Upper lobe of left lung (tissue), 6 donors: ENCODE measurements around the gene DLX3. TPM values are rescaled to one million over a fixed set of nuclear protein-coding genes. Genes with fewer than 3 reads are reported as not detected.
A peak's percentile ranks its signal among the peaks of the same experiment; 100 is the strongest.

Experiments
- ATAC-seq, 2 donors: fragments of 200-7000 bp; cut with Tn5 transposase; one replicate each; pipeline ENCODE4 v1.9.1; 2022; ENCODE audit warnings: mild to moderate bottlenecking in 2 of 2, moderate library complexity in 2 of 2; ENCODE audit not compliant: low FRiP score in 2 of 2
- DNase-seq, 2 donors: peaks; one replicate each; pipeline ENCODE4 v3.0.0-alpha.2; 2019 to 2020
- H3K27ac ChIP-seq, 4 donors: fragments of 200-600 bp; sonication (generic); one replicate each; pipeline ENCODE4 v1.5.1; 2016 to 2019
- H3K27me3 ChIP-seq, 4 donors: fragments of 200-600 bp; sonication (generic); one replicate each; pipeline ENCODE4 v1.5.1; 2017 to 2019
- H3K36me3 ChIP-seq, 4 donors: fragments of 200-600 bp; sonication (generic); one replicate each; pipeline ENCODE4 v1.5.1; 2016 to 2019
- H3K4me1 ChIP-seq, 4 donors: fragments of 200-600 bp; sonication (generic); one replicate each; pipeline ENCODE4 v1.5.1; 2018 to 2019
- H3K4me3 ChIP-seq, 4 donors: fragments of 200-600 bp; sonication (generic); one replicate each; pipeline ENCODE4 v1.5.1; 2017 to 2019; ENCODE audit warnings: mild to moderate bottlenecking in 2 of 4, moderate library complexity in 1 of 4
- H3K9me3 ChIP-seq, 4 donors: fragments of 200-600 bp; sonication (generic); one replicate each; pipeline ENCODE4 v1.5.1; 2018 to 2019
- CTCF ChIP-seq, 6 experiments: fragments of 450-650 bp in 4 of 6; fragments of 200-600 bp in 2 of 6; sonication (generic) in 2 of 6; IDR thresholded peaks; one replicate each; pipeline ENCODE4 v1.5.1; 2016 to 2019; ENCODE audit warnings: antibody characterized with exemption in 6 of 6
- EP300 ChIP-seq, 4 donors: sonication (generic); formaldehyde crosslinking; IDR thresholded peaks; one replicate each; pipeline ENCODE4 v1.5.1; 2017; ENCODE audit warnings: antibody characterized with exemption in 4 of 4, control low read depth in 2 of 4
- POLR2A ChIP-seq, 4 donors: fragments of 450-650 bp; IDR thresholded peaks; one replicate each; pipeline ENCODE4 v1.5.1; 2016 to 2017; ENCODE audit warnings: antibody characterized with exemption in 4 of 4, mild to moderate bottlenecking in 2 of 4
- POLR2AphosphoS5 ChIP-seq, 2 donors: sonication (generic); formaldehyde crosslinking; IDR thresholded peaks; one replicate each; pipeline ENCODE4 v1.5.1; 2017; ENCODE audit warnings: antibody characterized with exemption in 2 of 2
- WGBS, 2 donors: methylation state at CpG; one replicate each; pipeline ENCODE4 v1.1.5; 2017 to 2018; 5-methylcytosine and 5-hydroxymethylcytosine counted together
- total RNA-seq, 6 donors: library from RNA; depleted of rRNA in 4 of 6; stranded (reverse); fragments of >200 nt in 4 of 6; gene quantifications; one replicate each; pipeline versions ENCODE4 v1.1.0 to v1.2.1, GENCODE V29; 2016 to 2021
- donor health status: DM: no; HTN: no; CAD: no; lungs with moderate emphysema.
- donor health status: DM: no; HTN: yes; CAD: no; lungs with severe emphysema.

Gene DLX3
- total RNA-seq, 6 donors from 2014 or later, result 0.20 to 0.91 (median 0.54) TPM; not detected in 2

- no peak overlapping the region for H3K27ac ChIP-seq
- ATAC-seq (no peak), DNase-seq (no peak)
- H3K9me3 ChIP-seq, result no peaks in the 10 kb centered on the region
- peaks cover 0 to 4% (median 2%) of the 10 kb centered on the region in 4 donors for H3K4me1 ChIP-seq
- TF ChIP-seq POLR2AphosphoS5 (IDR thresholded peaks at IDR 0.05) (no peak), CTCF (IDR thresholded peaks at IDR 0.05) (no peak), EP300 (IDR thresholded peaks at IDR 0.05) (no peak), POLR2A (IDR thresholded peaks at IDR 0.05) (no peak)
- H3K4me3 ChIP-seq, result no peak overlapping the region
- H3K27me3 ChIP-seq, result peaks cover 0 to 4% (median 0%) of the 10 kb centered on the region in 4 donors
- H3K36me3 ChIP-seq, result no peaks in the 10 kb centered on the region
- 58 to 62% methylated on average over 3 of the region's 3 CpGs for WGBS, 2 donors
These were observed 9.6 kb downstream of the DLX3 start for GRCh38 chr17:49985310-49985990.

DNA sequence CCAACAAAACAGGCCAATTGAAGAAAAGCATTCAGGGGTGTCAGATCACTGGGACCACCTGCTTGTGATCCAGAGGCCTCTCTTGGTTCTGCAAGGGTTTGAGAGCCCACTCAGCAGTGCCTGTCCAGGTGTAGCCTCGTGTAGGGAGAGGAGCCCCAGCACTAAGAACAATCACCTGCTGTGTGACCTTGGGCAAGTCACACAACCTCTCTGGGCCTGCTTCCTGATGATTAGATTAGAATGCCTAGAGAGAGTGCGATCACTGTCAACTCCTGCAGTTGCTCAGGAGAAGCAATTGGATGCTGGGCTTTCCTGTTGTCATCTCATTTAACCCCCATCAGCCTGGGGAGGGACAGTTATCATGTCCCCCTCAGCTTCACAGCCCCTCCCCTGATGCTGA, 10.2 kb downstream of the DLX3 start:
- H3K9me3 ChIP-seq, result no peaks in the 10 kb centered on the region
- H3K27ac ChIP-seq, result no peak overlapping the region
- no peak overlapping the region for H3K4me3 ChIP-seq
- 46 to 82% methylated on average over 2 of the region's 2 CpGs for WGBS, 2 donors
- H3K36me3 ChIP-seq, result no peaks in the 10 kb centered on the region
- TF ChIP-seq EP300 (IDR thresholded peaks at IDR 0.05) (no peak), POLR2A (IDR thresholded peaks at IDR 0.05) (no peak), POLR2AphosphoS5 (IDR thresholded peaks at IDR 0.05) (no peak), CTCF (IDR thresholded peaks at IDR 0.05) (no peak)
- H3K4me1 ChIP-seq, result peaks cover 0 to 4% (median 2%) of the 10 kb centered on the region in 4 donors
- ATAC-seq, result no peak
- DNase-seq, result no peak
- H3K27me3 ChIP-seq, result peaks cover 0 to 4% (median 0%) of the 10 kb centered on the region in 4 donors

DNA sequence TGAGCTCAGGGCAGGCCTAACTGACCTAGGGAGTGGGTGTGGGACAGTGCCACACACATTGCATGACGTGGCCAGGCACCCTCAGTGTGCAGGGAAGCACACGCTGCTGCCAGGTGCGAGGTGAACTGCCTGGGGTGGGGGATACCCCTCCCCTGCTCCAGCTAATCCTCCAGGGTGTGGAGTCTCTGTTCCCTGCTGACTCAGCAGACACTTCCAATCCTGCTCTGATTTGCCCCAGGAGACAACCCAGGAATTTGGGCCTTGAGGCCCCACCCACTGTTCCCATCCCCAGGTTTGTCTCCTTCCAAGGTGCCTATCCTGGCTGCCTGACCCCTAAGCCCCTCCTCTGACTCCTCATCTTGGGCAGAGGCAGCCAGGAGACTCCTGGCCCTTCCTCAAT, 10.7 kb downstream of the DLX3 start:
- ATAC-seq (no peak), DNase-seq (no peak)
- Histone ChIP-seq H3K4me3 (no peak overlapping the region), H3K27ac (no peak overlapping the region), H3K36me3 (no peaks in the 10 kb centered on the region), H3K27me3 (peaks cover 0 to 4% (median 0%) of the 10 kb centered on the region in 4 donors), H3K4me1 (peaks cover 0 to 4% (median 2%) of the 10 kb centered on the region in 4 donors), H3K9me3 (no peaks in the 10 kb centered on the region)
- TF ChIP-seq POLR2A (IDR thresholded peaks at IDR 0.05), result no peak
- no peak for TF ChIP-seq CTCF (IDR thresholded peaks at IDR 0.05)
- no peak for TF ChIP-seq POLR2AphosphoS5 (IDR thresholded peaks at IDR 0.05)
- TF ChIP-seq EP300 (IDR thresholded peaks at IDR 0.05), result no peak
- 22 to 71% methylated on average over 1 to 3 of the region's 3 CpGs for WGBS, 2 donors

- no peaks in the 10 kb centered on the region for H3K4me1 ChIP-seq
- no peaks in the 10 kb centered on the region for H3K27me3 ChIP-seq
- ATAC-seq (no peak), DNase-seq (peak in 1 of 2 donors; percentile 32)
- H3K9me3 ChIP-seq, result no peaks in the 10 kb centered on the region
- no peak overlapping the region for H3K4me3 ChIP-seq
- no peak overlapping the region for H3K27ac ChIP-seq
- TF ChIP-seq POLR2A (IDR thresholded peaks at IDR 0.05), result no peak
- no peak for TF ChIP-seq EP300 (IDR thresholded peaks at IDR 0.05)
- TF ChIP-seq POLR2AphosphoS5 (IDR thresholded peaks at IDR 0.05), result no peak
- TF ChIP-seq CTCF (IDR thresholded peaks at IDR 0.05), result no peak
- no peaks in the 10 kb centered on the region for H3K36me3 ChIP-seq
- 51 to 89% methylated on average over 1 to 7 of the region's 7 CpGs for WGBS, 2 donors
These were observed 14.3 kb downstream of the DLX3 start for GRCh38 chr17:49980703-49981197.
